Fibroblast of villous mesenchyme (primary cell): ENCODE data around the gene HEPH. TPM values are rescaled to one million over a fixed set of nuclear protein-coding genes. Genes with fewer than 3 reads are reported as not detected.
"Not testable (repeated sequence)": the region's sequence is repeated elsewhere in the genome, so short reads cannot be mapped to it uniquely, and the experiment has no call there.

Experiments
- DNase-seq: peaks from one replicate; pipeline ENCODE4 v3.0.0-alpha.2; 2010; ENCODE audit warnings: low read depth
- H3K4me3 ChIP-seq: 2 replicates; pipeline ENCODE4 v1.5.1; 2011; ENCODE audit warnings: low read depth, mild to moderate bottlenecking, low read length
- CTCF ChIP-seq: IDR thresholded peaks from 2 replicates; pipeline ENCODE4 v1.5.1; 2012; ENCODE audit warnings: low read depth, mild to moderate bottlenecking, low read length; ENCODE audit not compliant: insufficient read depth
- total RNA-seq: library from RNA; depleted of rRNA; stranded (reverse); fragments of >200 nt; gene quantifications from 2 replicates; pipeline ENCODE4 v1.2.3, GENCODE V29; 2012

The HEPH gene
- total RNA-seq, 1 donor: 1.3 TPM

GRCh38 chrX:66221856-66222255 is 57.8 kb downstream of the HEPH start:
- TF ChIP-seq CTCF: no peak
- H3K4me3 ChIP-seq: no peak overlapping the region
- DNase-seq: no peak

DNA sequence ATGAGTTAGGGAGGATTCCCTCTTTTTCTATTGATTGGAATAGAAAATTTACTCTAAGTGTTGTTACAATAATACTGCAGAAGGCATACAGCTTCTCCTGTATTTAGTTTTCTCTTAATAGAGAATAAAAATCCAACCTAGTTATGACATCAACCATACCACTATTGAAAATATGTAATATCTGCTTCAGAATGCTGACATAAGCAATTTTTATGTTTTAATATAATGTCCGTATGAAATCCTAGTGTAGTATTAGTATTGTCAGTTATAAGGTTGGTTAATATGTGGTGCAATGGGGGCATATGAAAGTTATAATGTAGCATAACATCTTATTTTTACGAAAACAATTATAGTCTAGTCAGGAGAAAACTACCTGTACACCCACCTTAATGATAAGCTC is 68.2 kb downstream of the HEPH start:
- H3K4me3 ChIP-seq: no peak overlapping the region
- TF ChIP-seq CTCF: no peak
- no peak for DNase-seq

- DNase-seq: no peak
- TF ChIP-seq CTCF: no peak
- no peak overlapping the region for H3K4me3 ChIP-seq
Observed at GRCh38 chrX:66233209-66233608, 69.2 kb downstream of the HEPH start.

DNA sequence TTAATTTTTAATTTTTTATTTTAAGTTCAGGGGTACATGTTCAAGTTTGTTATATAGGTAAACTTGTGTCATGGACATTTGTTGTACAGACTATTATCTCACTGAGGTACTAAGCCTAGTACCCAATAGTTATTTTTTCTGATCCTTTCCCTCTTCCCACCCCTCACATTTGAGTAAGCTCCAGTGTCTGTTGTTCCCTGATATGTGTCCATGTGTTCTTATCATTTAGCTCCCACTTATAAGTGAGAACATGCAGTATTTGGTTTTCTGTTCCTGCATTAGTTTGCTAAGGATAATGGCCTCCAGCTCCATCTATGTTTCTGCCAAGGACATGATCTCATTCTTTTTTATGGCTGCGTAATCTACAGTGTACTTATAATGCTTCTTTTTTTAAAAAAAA is 69.9 kb downstream of the HEPH start:
- DNase-seq, H3K4me3 ChIP-seq: not testable (repeated sequence)

GRCh38 chrX:66255359-66255967 is 91.4 kb downstream of the HEPH start:
- no peak for TF ChIP-seq CTCF
- no peak overlapping the region for H3K4me3 ChIP-seq
- DNase-seq: no peak

GRCh38 chrX:66262807-66263206 is 98.8 kb downstream of the HEPH start:
- DNase-seq: no peak
- TF ChIP-seq CTCF: no peak
- no peak overlapping the region for H3K4me3 ChIP-seq

Other genes with a start within 250 kb of the HEPH start
- not detected in 2 replicates for gene VSIG4, start 124.2 kb upstream of the HEPH start, total RNA-seq